GM23338 (cell line): ENCODE results near the gene PLK2. TPM values are rescaled to one million over a fixed set of nuclear protein-coding genes. Genes with fewer than 3 reads are reported as not detected.

ENCODE experiments used
- ATAC-seq: fragments of 200-7000 bp; cut with Tn5 transposase; 3 replicates; pipeline ENCODE4 v1.9.1; 2020
- DNase-seq: peaks from one replicate; pipeline ENCODE4 v3.0.0-alpha.2; 2015; ENCODE audit warnings: low spot score
- H2AFZ ChIP-seq: fragments of 200-600 bp; sonication (generic); 2 replicates; pipeline ENCODE4 v1.8.0; 2016; ENCODE audit warnings: antibody characterized with exemption, mild to moderate bottlenecking, moderate library complexity
- H3F3A ChIP-seq: fragments of 200-600 bp; sonication (generic); replicated peaks from 2 replicates; pipeline ENCODE4 v1.8.0; 2017; ENCODE audit warnings: antibody characterized with exemption, mixed run types, low read depth
- H3K27ac ChIP-seq: fragments of 200-600 bp; sonication (generic); 2 replicates; pipeline ENCODE4 v1.6.1; 2016; ENCODE audit warnings: low read depth
- H3K27me3 ChIP-seq: fragments of 200-600 bp; sonication (generic); 2 replicates; pipeline ENCODE4 v1.8.0; 2016; ENCODE audit warnings: mild to moderate bottlenecking, mixed run types, moderate library complexity; ENCODE audit not compliant: insufficient read depth
- H3K36me3 ChIP-seq: fragments of 200-600 bp; sonication (generic); 2 replicates; pipeline ENCODE4 v1.8.0; 2016; ENCODE audit warnings: mild to moderate bottlenecking; ENCODE audit not compliant: insufficient read depth
- H3K4me1 ChIP-seq: fragments of 200-600 bp; sonication (generic); 2 replicates; pipeline ENCODE4 v1.8.0; 2016; ENCODE audit warnings: mild to moderate bottlenecking, moderate library complexity; ENCODE audit not compliant: insufficient read depth
- H3K4me2 ChIP-seq: fragments of 200-600 bp; sonication (generic); 2 replicates; pipeline ENCODE4 v1.7.1; 2017; ENCODE audit warnings: mixed run types
- H3K4me3 ChIP-seq: fragments of 200-600 bp; sonication (generic); 2 replicates; pipeline ENCODE4 v1.6.1; 2016; ENCODE audit warnings: mixed run types
- H3K79me2 ChIP-seq: fragments of 200-600 bp; sonication (generic); replicated peaks from 2 replicates; pipeline ENCODE4 v1.8.0; 2017; ENCODE audit warnings: mild to moderate bottlenecking; ENCODE audit not compliant: insufficient read depth
- H3K9me2 ChIP-seq: fragments of 200-600 bp; sonication (generic); 2 replicates; pipeline ENCODE4 v1.8.0; 2017; ENCODE audit not compliant: insufficient read depth
- H4K20me1 ChIP-seq: fragments of 200-600 bp; sonication (generic); replicated peaks from 2 replicates; pipeline ENCODE4 v1.8.0; 2017; ENCODE audit warnings: mild to moderate bottlenecking; ENCODE audit not compliant: insufficient read depth
- H3K27ac Mint-ChIP-seq: 2 replicates; pipeline ENCODE4 v1.8.0; 2020; ENCODE audit warnings: inconsistent platforms, mild to moderate bottlenecking, moderate library complexity, mixed read lengths
- H3K27me3 Mint-ChIP-seq: 3 replicates; pipeline ENCODE4 v1.8.0; 2022; ENCODE audit warnings: low read depth, mild to moderate bottlenecking, moderate library complexity, mixed read lengths, inconsistent platforms; ENCODE audit not compliant: insufficient read depth, poor library complexity
- H3K36me3 Mint-ChIP-seq: 3 replicates; pipeline ENCODE4 v1.8.0; 2021; ENCODE audit warnings: low read depth, mild to moderate bottlenecking, inconsistent platforms, moderate library complexity, mixed read lengths
- H3K4me1 Mint-ChIP-seq: 3 replicates; pipeline ENCODE4 v1.8.0; 2020; ENCODE audit warnings: mild to moderate bottlenecking, inconsistent platforms, mixed read lengths
- H3K4me3 Mint-ChIP-seq: 3 replicates; pipeline ENCODE4 v1.8.0; 2021; ENCODE audit warnings: moderate library complexity, mild to moderate bottlenecking, inconsistent platforms, mixed read lengths
- H3K9me3 Mint-ChIP-seq: 3 replicates; pipeline ENCODE4 v1.8.0; 2020; ENCODE audit warnings: moderate library complexity, mild to moderate bottlenecking, inconsistent platforms, mixed read lengths
- CREB1 ChIP-seq: fragments of 250-450 bp; sonication (Bioruptor Pico); IDR thresholded peaks from 2 replicates; pipeline ENCODE4 v1.5.0; 2020; ENCODE audit warnings: low read depth, mild to moderate bottlenecking, moderate library complexity
- EZH2 ChIP-seq: fragments of 200-600 bp; sonication (generic); IDR thresholded peaks from one replicate; pipeline ENCODE4 v1.8.0; 2017; ENCODE audit warnings: antibody characterized with exemption, mild to moderate bottlenecking, low read depth; ENCODE audit not compliant: unreplicated experiment
- EZH2phosphoT487 ChIP-seq: fragments of 200-600 bp; sonication (generic); IDR thresholded peaks from one replicate; pipeline ENCODE4 v1.8.1; 2018; ENCODE audit warnings: antibody characterized with exemption; ENCODE audit not compliant: unreplicated experiment
- JUNB ChIP-seq: IDR thresholded peaks from one replicate; pipeline ENCODE4 v1.6.1; 2016; ENCODE audit warnings: antibody characterized with exemption; ENCODE audit not compliant: unreplicated experiment
- NANOG ChIP-seq: IDR thresholded peaks from 2 replicates; pipeline ENCODE4 v1.6.1; 2016; ENCODE audit warnings: antibody characterized with exemption, borderline replicate concordance
- POLR2AphosphoS5 ChIP-seq: IDR thresholded peaks from 2 replicates; pipeline ENCODE4 v1.6.1; 2016; ENCODE audit warnings: antibody characterized with exemption, low read depth
- REST ChIP-seq: IDR thresholded peaks from one replicate; pipeline ENCODE4 v1.6.1; 2018; ENCODE audit warnings: antibody characterized with exemption; ENCODE audit not compliant: unreplicated experiment
- STAT1 ChIP-seq: IDR thresholded peaks from one replicate; pipeline ENCODE4 v1.6.1; 2016; ENCODE audit warnings: antibody characterized with exemption; ENCODE audit not compliant: unreplicated experiment
- ZNF114 ChIP-seq: fragments of 250-450 bp; sonication (Bioruptor Pico); IDR thresholded peaks from 2 replicates; pipeline ENCODE4 v1.5.0; 2020; ENCODE audit warnings: mild to moderate bottlenecking, moderate library complexity
- ZNF331 ChIP-seq: fragments of 250-450 bp; sonication (Bioruptor Pico); IDR thresholded peaks from 2 replicates; pipeline ENCODE4 v1.5.0; 2020; ENCODE audit warnings: low read depth, mild to moderate bottlenecking, moderate library complexity
- ZNF462 ChIP-seq: fragments of 250-450 bp; sonication (Bioruptor Pico); IDR thresholded peaks from 2 replicates; pipeline ENCODE4 v1.5.0; 2020; ENCODE audit warnings: mild to moderate bottlenecking, moderate library complexity
- polyA plus RNA-seq: library from polyadenylated mRNA; unstranded; fragments of >200 nt; fragmentation: Nextera tagmentation; extraction: Ambion mirVana; gene quantifications from 2 replicates; pipeline ENCODE4 v1.2.1, GENCODE V29; 2016
- total RNA-seq: library from RNA; depleted of rRNA; stranded (reverse); fragments of >200 nt; shearing (Covaris generic); gene quantifications from 2 replicates; pipeline ENCODE4 v1.2.3, GENCODE V29; 2014
- TF ChIP-seq, protein P1 (sequence below), 2 experiments: fragments of 200-600 bp in 1 of 2; sonication (generic) in 1 of 2; conservative IDR thresholded peaks; 2 replicates each; pipeline versions ENCODE4 v1.5.1 to v1.6.1; 2016 to 2017; ENCODE audit warnings: antibody characterized with exemption in 2 of 2, low read depth in 2 of 2, mild to moderate bottlenecking in 2 of 2, moderate library complexity in 1 of 2
- TF ChIP-seq, protein P2 (sequence below): IDR thresholded peaks from 2 replicates; pipeline ENCODE4 v1.6.1; 2016; ENCODE audit warnings: antibody characterized with exemption

Gene PLK2
- total and polyA plus RNA-seq, 2 experiments from 2014 or later = 13.5 to 30.0 TPM

DNA sequence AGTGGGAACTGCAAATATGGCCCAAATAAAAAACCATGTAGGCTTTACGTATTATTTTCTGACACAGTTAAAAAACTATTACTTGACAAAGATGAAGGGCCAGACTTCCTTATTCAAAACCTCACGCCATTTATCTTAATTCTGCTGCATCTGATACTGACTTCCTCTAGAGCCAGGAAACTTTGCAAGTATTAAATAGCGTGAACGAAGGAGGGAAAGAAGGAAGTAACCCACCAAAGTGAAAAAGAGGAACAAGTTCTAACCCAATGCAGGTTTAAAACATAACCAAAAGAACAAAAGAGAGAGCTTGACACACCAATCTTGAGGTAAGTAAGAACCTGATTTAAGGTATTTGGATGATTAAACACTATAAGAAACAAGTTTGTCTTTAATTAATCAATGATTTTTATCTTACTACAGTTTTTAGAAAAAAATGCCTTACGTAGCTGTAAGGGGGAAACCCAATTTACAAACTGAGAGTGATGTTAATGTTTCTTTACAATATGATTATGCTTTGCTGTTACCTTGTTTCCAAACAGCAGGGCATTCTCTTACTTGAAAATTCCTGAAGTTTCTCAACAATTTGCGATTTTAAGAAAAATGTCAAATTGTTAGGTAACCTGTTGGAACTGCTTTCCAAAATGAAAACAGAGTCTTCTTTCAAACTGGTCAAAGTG is 31.5 kb upstream of the PLK2 start, which contains the start of gene GAPT:
Gene GAPT (plus strand): TSS at position 220 of the 677 bp plus-strand sequence. CDS start 3,102 bp downstream, outside the sequence.
- Mint-ChIP-seq H3K4me3 (no peak within 1 kb of the TSS), H3K9me3 (no peaks in the 10 kb centered on the region), H3K27me3 (no peaks in the 10 kb centered on the region), H3K27ac (no peak within 1 kb of the TSS), H3K4me1 (peaks cover 15% of the 10 kb centered on the region), H3K36me3 (no peaks in the 10 kb centered on the region)
- Histone ChIP-seq H4K20me1 (no peaks in the 10 kb centered on the region), H3K27me3 (no peaks in the 10 kb centered on the region), H2AFZ (no peak within 1 kb of the TSS), H3K4me1 (peaks cover 9% of the 10 kb centered on the region), H3K79me2 (no peaks in the 10 kb centered on the region), H3K4me3 (no peak within 1 kb of the TSS), H3K36me3 (no peaks in the 10 kb centered on the region), H3F3A (no peaks in the 10 kb centered on the region), H3K9me2 (no peaks in the 10 kb centered on the region), H3K4me2 (no peak within 1 kb of the TSS), H3K27ac (no peak within 1 kb of the TSS)
- TF ChIP-seq EZH2phosphoT487 (no peak), EZH2 (no peak), POLR2AphosphoS5 (no peak), CREB1 (CRISPR knock-in tag) (no peak), ZNF114 (CRISPR knock-in tag) (no peak), ZNF331 (no peak), JUNB (no peak), ZNF462 (no peak), NANOG (no peak), STAT1 (no peak), REST (no peak)
- TF ChIP-seq, protein P1, sequence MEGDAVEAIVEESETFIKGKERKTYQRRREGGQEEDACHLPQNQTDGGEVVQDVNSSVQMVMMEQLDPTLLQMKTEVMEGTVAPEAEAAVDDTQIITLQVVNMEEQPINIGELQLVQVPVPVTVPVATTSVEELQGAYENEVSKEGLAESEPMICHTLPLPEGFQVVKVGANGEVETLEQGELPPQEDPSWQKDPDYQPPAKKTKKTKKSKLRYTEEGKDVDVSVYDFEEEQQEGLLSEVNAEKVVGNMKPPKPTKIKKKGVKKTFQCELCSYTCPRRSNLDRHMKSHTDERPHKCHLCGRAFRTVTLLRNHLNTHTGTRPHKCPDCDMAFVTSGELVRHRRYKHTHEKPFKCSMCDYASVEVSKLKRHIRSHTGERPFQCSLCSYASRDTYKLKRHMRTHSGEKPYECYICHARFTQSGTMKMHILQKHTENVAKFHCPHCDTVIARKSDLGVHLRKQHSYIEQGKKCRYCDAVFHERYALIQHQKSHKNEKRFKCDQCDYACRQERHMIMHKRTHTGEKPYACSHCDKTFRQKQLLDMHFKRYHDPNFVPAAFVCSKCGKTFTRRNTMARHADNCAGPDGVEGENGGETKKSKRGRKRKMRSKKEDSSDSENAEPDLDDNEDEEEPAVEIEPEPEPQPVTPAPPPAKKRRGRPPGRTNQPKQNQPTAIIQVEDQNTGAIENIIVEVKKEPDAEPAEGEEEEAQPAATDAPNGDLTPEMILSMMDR (conservative IDR thresholded peaks at IDR 0.05; ENCODE audit: low read depth in 2 of 2) = no peak
- TF ChIP-seq, protein P2, sequence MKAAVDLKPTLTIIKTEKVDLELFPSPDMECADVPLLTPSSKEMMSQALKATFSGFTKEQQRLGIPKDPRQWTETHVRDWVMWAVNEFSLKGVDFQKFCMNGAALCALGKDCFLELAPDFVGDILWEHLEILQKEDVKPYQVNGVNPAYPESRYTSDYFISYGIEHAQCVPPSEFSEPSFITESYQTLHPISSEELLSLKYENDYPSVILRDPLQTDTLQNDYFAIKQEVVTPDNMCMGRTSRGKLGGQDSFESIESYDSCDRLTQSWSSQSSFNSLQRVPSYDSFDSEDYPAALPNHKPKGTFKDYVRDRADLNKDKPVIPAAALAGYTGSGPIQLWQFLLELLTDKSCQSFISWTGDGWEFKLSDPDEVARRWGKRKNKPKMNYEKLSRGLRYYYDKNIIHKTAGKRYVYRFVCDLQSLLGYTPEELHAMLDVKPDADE = no peak
- ATAC-seq (no peak), DNase-seq (no peak)
